Peyer's patch (tissue), 4 donors: ENCODE results near the gene RHAG. TPM values are rescaled to one million over a fixed set of nuclear protein-coding genes. Genes with fewer than 3 reads are reported as not detected.
"Not testable (repeated sequence)": the region's sequence is repeated elsewhere in the genome, so short reads cannot be mapped to it uniquely, and the experiment has no call there.

Source experiments
- DNase-seq, 3 donors: peaks; one replicate each; pipeline ENCODE4 v3.0.0-alpha.2; 2017 to 2019
- H3K27ac ChIP-seq, 4 donors: fragments of 200-600 bp; sonication (generic); one replicate each; pipeline ENCODE4 v1.5.1; 2016 to 2019
- H3K27me3 ChIP-seq, 2 donors: fragments of 200-600 bp; sonication (generic); one replicate each; pipeline ENCODE4 v1.5.1; 2019
- H3K36me3 ChIP-seq, 3 donors: fragments of 200-600 bp; sonication (generic); one replicate each; pipeline ENCODE4 v1.5.1; 2016 to 2019
- H3K4me1 ChIP-seq, 4 donors: fragments of 200-600 bp; sonication (generic); one replicate each; pipeline ENCODE4 v1.5.1; 2016 to 2019
- H3K4me3 ChIP-seq, 4 donors: fragments of 200-600 bp; sonication (generic); 1 replicate in 3 of 4; 2 replicates in 1 of 4; pipeline ENCODE4 v1.5.1; 2016 to 2019; ENCODE audit warnings: mild to moderate bottlenecking in 1 of 4
- H3K9me3 ChIP-seq, 4 donors: fragments of 200-600 bp; sonication (generic); one replicate each; pipeline ENCODE4 v1.5.1; 2016 to 2019; ENCODE audit warnings: mild to moderate bottlenecking in 1 of 4
- CTCF ChIP-seq, 6 experiments: fragments of 450-650 bp in 4 of 6; fragments of 200-600 bp in 2 of 6; sonication (generic) in 1 of 6; IDR thresholded peaks; one replicate each; pipeline ENCODE4 v1.5.1; 2017 to 2019; ENCODE audit warnings: antibody characterized with exemption in 6 of 6, mild to moderate bottlenecking in 3 of 6, moderate library complexity in 1 of 6
- POLR2A ChIP-seq, 2 donors: fragments of 450-650 bp; IDR thresholded peaks; one replicate each; pipeline ENCODE4 v1.5.1; 2017; ENCODE audit warnings: antibody characterized with exemption in 2 of 2, mild to moderate bottlenecking in 2 of 2, moderate library complexity in 2 of 2
- total RNA-seq, 4 donors: library from RNA; depleted of rRNA; stranded (reverse); fragments of >200 nt; gene quantifications; one replicate each; pipeline ENCODE4 v1.1.0, GENCODE V29; 2016

The RHAG gene
- total RNA-seq, 4 donors from 2014 or later: not detected

DNA sequence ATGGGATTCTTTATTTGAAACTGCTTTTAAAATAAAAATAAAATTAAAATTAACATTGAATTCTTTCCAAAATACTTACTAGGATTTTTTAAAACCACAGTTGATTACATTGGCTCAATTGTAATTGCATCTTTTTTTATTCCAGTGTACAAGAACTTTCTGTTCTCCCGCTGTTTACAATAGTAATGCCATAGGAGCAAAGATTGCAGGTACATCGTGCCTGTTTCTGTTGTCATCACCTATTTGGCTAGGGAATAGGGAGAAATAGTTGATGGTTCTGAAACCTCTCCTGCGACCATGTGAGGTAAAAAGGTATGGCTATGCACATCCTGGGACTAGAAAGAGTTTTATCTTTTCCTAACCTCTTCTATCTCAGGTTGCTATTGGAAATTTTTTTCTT is 28.2 kb upstream of the RHAG start:
- Histone ChIP-seq H3K9me3 (no peaks in the 10 kb centered on the region), H3K36me3 (no peaks in the 10 kb centered on the region), H3K4me1 (no peaks in the 10 kb centered on the region), H3K27me3 (no peaks in the 10 kb centered on the region), H3K27ac (no peak overlapping the region), H3K4me3 (no peak overlapping the region)
- no peak for TF ChIP-seq CTCF (IDR thresholded peaks at IDR 0.05)
- no peak for TF ChIP-seq POLR2A (IDR thresholded peaks at IDR 0.05)
- no peak for DNase-seq

- not testable (repeated sequence) for H3K4me3 ChIP-seq, H3K27ac ChIP-seq, DNase-seq, H3K9me3 ChIP-seq, H3K4me1 ChIP-seq, H3K27me3 ChIP-seq, H3K36me3 ChIP-seq
Measured at GRCh38 chr6:49664054-49664453, 27.4 kb upstream of the RHAG start.

GRCh38 chr6:49662892-49663261 is 26.2 kb upstream of the RHAG start:
- TF ChIP-seq CTCF (IDR thresholded peaks at IDR 0.05) (no peak), POLR2A (IDR thresholded peaks at IDR 0.05) (no peak)
- Histone ChIP-seq H3K36me3 (no peaks in the 10 kb centered on the region), H3K27ac (no peak overlapping the region), H3K27me3 (no peaks in the 10 kb centered on the region), H3K4me1 (no peaks in the 10 kb centered on the region), H3K4me3 (no peak overlapping the region), H3K9me3 (no peaks in the 10 kb centered on the region)
- DNase-seq: no peak

- Histone ChIP-seq H3K4me3 (no peak overlapping the region), H3K36me3 (no peaks in the 10 kb centered on the region), H3K27me3 (no peaks in the 10 kb centered on the region), H3K9me3 (no peaks in the 10 kb centered on the region), H3K27ac (no peak overlapping the region), H3K4me1 (no peaks in the 10 kb centered on the region)
- DNase-seq: no peak
- TF ChIP-seq CTCF (IDR thresholded peaks at IDR 0.05): no peak
Measured at GRCh38 chr6:49662231-49662891, 25.7 kb upstream of the RHAG start.

DNA sequence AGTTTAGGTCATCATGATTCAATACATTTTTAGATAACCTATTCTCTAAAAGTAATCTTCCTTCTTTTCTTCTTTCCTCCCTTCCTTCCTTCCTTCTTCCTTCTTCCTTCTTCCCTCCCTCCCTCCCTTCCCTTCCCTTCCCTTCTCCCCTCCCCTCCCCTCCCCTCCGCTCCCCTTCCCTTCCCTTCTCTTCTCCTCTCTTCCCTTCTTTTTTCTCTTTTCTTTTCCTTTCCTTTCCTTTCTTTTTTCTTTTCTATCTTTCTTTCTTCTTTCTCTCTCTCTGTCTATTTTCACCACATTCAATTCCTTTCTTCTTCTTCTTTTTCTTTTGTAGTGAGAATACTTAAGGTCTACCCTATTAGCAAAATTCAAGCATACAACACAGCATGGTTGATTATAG is 17.3 kb upstream of the RHAG start:
- no peaks in the 10 kb centered on the region for H3K4me1 ChIP-seq
- no peak overlapping the region for H3K4me3 ChIP-seq
- no peak overlapping the region for H3K27ac ChIP-seq
- H3K27me3 ChIP-seq: no peaks in the 10 kb centered on the region
- no peaks in the 10 kb centered on the region for H3K9me3 ChIP-seq
- no peak for TF ChIP-seq POLR2A (IDR thresholded peaks at IDR 0.05)
- no peak for TF ChIP-seq CTCF (IDR thresholded peaks at IDR 0.05)
- no peak for DNase-seq
- H3K36me3 ChIP-seq: no peaks in the 10 kb centered on the region

DNA sequence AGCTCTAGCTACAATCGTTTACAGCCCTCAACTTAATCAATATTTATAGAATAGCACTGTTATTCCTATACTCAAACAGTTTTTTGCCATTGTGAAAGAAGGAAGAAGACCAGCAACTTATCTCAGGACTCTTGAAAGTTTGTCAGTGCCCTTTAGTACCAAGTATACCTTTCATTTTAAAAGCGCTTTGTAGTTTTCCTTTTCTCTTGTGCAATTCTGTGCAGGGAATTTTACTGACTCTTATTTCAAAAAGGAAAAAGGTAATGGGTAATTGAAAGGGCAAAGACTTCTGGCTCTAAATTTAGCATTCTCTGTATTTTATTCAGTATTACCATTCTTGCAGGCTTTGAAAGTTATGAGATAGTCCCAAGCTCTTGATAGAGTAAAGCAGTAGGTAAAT is 16.8 kb upstream of the RHAG start:
- Histone ChIP-seq H3K4me1 (no peaks in the 10 kb centered on the region), H3K27me3 (no peaks in the 10 kb centered on the region), H3K9me3 (no peaks in the 10 kb centered on the region), H3K27ac (no peak overlapping the region), H3K4me3 (no peak overlapping the region), H3K36me3 (no peaks in the 10 kb centered on the region)
- DNase-seq: no peak
- no peak for TF ChIP-seq CTCF (IDR thresholded peaks at IDR 0.05)
- TF ChIP-seq POLR2A (IDR thresholded peaks at IDR 0.05): no peak
